GM18520 (cell line): ENCODE measurements around the gene CES2.
"Not testable (repeated sequence)": the region's sequence is repeated elsewhere in the genome, so short reads cannot be mapped to it uniquely, and the experiment has no call there.

Experiments
- ATAC-seq: cut with Tn5 transposase; IDR thresholded peaks from one replicate; pipeline ENCODE4 v1.9.1; 2021; ENCODE audit not compliant: unreplicated experiment

Gene CES2

GRCh38 chr16:66950971-66951790 lies 15.9 kb downstream of the CES2 start:
- no peak for ATAC-seq

DNA sequence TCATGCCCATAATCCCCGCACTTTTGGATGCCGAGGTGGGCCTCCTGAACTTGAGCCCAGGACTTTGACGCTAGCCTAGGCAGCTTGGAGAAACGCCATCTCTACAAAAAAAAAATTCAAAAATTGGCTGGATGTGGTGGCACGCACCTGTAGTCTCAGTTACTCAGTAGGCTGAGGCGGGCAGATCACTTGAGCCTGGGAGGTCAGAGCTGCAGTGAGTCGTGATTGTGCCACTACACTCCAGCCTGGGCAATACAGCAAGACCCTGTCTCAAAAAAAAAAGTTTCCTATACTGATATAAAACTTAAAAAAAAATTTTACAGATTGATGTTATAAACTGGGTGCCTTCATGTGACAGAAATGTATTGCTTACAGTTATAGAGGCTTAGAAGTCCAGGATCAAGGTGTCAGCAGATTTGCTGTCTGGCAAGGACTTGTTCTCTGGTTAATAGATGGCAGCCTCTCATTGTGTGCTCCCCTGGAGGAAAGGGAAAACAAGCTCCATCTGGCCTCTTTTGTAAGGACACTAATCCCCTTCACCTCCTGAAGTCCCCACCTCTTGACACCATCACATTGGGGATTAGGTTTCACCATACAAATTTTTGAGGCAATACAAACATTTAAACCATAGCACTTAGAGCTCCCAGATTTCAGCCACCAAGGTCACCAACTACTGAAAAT lies 17.3 kb downstream of the CES2 start:
- ATAC-seq = no peak

GRCh38 chr16:66953462-66954096 lies 18.3 kb downstream of the CES2 start:
- no peak for ATAC-seq

DNA sequence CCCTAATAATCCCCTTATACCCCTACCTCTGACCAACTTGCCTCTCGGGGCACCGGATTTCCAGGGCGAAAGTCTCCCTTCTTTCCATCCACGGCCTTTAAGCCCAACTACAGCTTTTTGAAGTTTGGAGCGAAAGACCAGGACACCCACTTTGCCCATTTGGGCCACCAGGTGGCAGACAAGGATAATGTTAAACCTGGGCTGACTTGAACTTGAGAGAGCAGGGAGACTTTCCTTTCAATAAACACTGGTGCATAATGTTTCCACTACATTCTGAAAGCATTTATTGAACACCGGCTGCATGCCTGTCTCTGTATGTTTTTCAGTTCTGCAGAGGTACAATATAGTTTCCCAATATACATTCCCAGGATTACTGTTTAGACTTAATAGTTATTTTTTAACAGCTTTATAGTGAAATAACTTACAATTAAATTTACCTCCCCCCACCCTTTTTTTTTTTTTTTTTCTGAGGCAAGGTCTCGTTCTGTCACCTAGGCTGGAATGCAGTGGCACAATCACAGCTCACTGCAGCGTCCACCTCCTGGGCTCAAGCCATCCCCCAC lies 18.9 kb downstream of the CES2 start:
- ATAC-seq = no peak

GRCh38 chr16:66955363-66956153 lies 20.2 kb downstream of the CES2 start:
- not testable (repeated sequence) for ATAC-seq

GRCh38 chr16:66956154-66956457 lies 20.8 kb downstream of the CES2 start:
- not testable (repeated sequence) for ATAC-seq

GRCh38 chr16:66958857-66959703 lies 23.8 kb downstream of the CES2 start:
- no peak for ATAC-seq

GRCh38 chr16:66959704-66960161 lies 24.4 kb downstream of the CES2 start:
- no peak for ATAC-seq

DNA sequence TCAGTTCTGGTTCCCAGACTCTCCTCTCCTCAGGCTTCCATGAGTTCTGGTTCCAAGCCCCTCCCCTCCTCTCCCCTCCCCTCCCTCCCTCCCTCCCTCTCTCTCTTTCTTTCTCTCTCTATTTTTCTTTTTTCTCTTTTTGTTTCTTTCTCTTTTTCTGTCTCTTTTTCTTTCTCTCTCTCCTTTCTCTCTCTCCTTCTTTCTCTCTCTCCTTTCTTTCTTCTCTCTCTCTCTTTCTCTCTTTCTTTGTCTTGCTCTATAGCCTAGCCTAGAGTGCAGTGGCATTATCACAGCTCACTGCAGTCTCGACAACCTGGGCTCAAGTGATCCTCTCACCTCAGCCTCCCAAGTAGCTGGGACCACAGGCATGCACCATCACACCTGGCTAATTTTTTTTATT lies 25.0 kb downstream of the CES2 start:
- no peak for ATAC-seq

DNA sequence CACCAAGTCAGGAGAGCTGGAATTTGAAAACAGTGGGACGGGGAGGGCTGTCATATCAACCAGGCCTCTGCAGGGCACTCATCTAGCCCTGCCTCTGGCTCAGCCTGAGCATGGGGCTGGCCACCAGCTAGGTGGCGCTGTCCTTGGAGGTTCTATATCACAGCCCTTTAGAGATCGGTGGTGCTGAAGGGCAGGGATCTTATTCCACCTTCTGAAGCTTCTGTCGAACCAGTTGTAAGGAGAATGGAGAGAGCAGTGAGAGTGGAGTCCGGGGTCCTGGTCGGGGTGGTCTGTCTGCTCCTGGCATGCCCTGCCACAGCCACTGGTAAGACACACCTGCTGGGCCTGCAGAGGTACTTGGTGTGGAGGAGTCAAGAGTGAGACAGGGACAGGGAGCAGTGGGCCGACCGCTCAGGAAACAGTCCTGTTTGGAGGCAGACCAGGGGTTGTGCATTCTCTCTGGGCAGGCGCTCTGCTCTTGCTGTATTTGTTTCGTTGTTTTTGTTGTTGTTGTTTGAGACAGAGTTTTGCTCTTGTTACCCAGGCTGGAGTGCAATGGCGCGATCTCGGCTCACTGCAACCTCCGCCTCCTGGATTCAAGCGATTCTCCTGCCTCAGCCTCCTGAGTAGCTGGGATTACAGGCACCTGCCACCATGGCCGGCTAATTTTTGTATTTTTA lies 25.9 kb downstream of the CES2 start, which contains the start of gene CES3:
Gene CES3, plus strand, starts transcription at position 202 of the 680 bp plus-strand sequence. Its CDS starts 42 bp downstream, at position 244.
- peak; percentile 46 for ATAC-seq

DNA sequence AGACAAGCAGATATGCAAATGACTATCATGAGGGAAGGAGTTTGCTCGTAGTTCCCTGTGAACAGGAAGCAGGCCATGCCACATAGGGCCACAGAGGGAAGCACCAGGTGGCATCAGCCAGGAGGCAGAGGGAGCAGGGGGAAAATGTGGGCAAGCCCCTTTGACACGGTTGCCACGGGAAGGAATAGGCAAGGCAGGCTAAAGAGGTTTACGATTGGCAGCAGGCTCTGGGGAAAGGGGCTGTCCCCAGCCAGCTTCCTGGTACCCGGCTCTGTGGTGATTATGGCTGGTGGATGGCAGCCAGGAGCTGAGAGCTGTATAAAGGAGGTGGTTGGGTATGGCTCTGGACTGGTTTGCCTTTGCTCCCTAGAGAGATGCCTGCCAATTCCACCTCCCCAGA lies 26.6 kb downstream of the CES2 start:
- no peak for ATAC-seq

- no peak for ATAC-seq
These were observed 28.7 kb downstream of the CES2 start for GRCh38 chr16:66964049-66964448.

DNA sequence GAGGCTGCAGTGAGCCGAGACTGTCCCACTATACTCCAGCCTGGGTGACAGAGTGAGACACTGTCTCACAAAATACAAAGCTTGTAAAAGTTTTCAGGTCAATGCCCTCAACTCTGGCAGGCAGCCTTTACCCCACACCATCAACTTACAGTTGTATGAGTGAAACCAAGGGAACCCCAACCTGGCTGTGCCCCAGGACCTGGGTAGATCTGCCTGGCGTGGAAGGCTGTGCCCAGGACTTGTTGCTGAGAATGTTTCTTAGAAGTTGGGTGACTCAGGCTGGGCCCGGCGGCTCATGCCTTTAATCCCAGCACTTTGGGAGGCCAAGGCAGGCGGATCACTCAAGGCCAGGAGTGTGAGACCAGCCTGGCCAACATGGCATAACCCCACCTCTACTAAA lies 33.5 kb downstream of the CES2 start:
- no peak for ATAC-seq

DNA sequence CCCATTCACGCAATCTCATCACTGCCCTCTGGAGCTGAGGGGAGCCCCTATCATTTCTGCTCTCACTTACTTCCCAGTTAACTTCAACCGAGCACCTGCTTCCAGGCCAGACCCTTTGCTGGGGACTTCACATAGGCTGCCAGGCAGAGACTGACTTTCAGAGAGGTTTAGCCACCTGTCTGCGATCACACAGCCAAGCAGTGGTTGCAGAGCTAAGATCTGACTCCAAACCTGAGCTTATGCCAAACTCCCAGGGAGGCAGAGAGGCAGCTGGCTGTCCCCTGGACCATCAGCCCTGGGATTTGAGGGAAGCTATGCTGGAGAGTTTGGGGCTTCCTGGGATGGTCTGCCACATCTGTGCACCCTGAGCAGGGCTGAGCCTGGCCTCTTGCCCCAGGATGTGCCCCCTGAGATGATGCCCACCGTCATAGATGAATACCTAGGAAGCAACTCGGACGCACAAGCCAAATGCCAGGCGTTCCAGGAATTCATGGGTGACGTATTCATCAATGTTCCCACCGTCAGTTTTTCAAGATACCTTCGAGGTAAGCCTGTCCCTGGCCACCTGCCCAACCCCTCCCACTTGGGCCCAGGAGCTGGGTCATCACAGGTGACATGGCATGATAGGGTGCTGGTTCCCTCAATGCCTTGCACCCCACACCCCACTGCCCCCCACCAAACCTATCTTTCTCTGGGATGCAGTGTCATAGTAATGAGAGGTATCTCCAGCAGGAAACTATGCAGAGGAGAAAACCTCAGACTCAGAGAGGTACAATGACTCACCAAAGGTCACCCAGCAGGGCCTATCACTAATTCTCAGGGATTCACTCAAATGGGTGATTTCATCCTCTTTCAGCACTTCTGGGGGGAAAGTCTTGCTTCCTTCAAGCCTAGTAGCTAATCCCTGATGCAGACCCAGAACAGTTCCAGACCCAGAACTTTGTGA lies 35.7 kb downstream of the CES2 start:
- ATAC-seq = no peak

- no peak for ATAC-seq
These were observed 37.7 kb downstream of the CES2 start for GRCh38 chr16:66972983-66973382.

GRCh38 chr16:66973716-66974115 lies 38.4 kb downstream of the CES2 start:
- ATAC-seq = no peak

DNA sequence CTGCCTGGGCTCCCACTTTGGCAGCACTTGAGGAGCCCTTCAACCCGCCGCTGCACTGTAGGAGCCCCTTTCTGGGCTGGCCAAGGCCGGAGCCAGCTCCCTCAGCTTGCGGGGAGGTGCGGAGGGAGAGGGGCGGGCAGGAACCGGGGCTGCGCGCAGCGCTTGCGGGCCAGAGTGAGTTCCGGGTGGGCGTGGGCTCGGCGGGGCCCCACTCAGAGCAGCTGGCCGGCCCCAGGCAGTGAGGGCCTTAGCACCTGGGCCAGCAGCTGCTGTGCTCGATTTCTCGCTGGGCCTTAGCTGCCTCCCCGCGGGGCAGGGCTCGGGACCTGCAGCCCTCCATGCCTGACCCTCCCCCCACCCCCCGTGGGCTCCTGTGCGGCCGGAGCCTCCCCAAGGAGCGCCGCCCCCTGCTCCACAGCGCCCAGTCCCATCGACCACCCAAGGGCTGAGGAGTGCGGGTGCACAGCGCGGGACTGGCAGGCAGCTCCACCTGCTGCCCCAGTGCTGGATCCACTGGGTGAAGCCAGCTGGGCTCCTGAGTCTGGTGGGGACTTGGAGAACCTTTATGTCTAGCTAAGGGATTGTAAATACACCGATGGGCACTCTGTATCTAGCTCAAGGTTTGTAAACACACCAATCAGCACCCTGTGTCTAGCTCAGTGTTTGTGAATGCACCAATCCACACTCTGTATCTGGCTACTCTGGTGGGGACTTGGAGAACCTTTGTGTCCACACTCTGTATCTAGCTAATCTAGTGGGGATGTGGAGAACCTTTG lies 39.0 kb downstream of the CES2 start:
- not testable (repeated sequence) for ATAC-seq

GRCh38 chr16:66974932-66975246 lies 39.6 kb downstream of the CES2 start:
- not testable (repeated sequence) for ATAC-seq
